Suppressor macrophage treated with lipopolysaccharide for 4 hours (primary cell): ENCODE measurements around the gene CTPS1.
A peak's percentile ranks its signal among the peaks of the same experiment; 100 is the strongest.

ENCODE experiments used
- DNase-seq: peaks from one replicate; pipeline ENCODE4 v3.0.0-alpha.2; 2020

Gene CTPS1

GRCh38 chr1:40969445-40969844 lies 10.1 kb upstream of the CTPS1 start:
- DNase-seq, result no peak

- DNase-seq, result peak; percentile 63
These were observed 7.5 kb upstream of the CTPS1 start for GRCh38 chr1:40971966-40972365.

- DNase-seq, result no peak
These were observed 5.6 kb upstream of the CTPS1 start for GRCh38 chr1:40973912-40974311.

- no peak for DNase-seq
These were observed 4.6 kb upstream of the CTPS1 start for GRCh38 chr1:40974945-40975344.

GRCh38 chr1:40976952-40977690 lies 2.4 kb upstream of the CTPS1 start:
- no peak for DNase-seq

GRCh38 chr1:40977716-40978115 lies 1.8 kb upstream of the CTPS1 start:
- no peak for DNase-seq

GRCh38 chr1:40978886-40979240 lies 633 bp upstream of the CTPS1 start:
- DNase-seq, result no peak

GRCh38 chr1:40980068-40980452 lies 564 bp downstream of the CTPS1 start:
- peak; percentile 25 for DNase-seq

- no peak for DNase-seq
These were observed 1.1 kb downstream of the CTPS1 start for GRCh38 chr1:40980453-40981121.

- no peak for DNase-seq
These were observed 2.4 kb downstream of the CTPS1 start for GRCh38 chr1:40981691-40982448.

GRCh38 chr1:40982721-40983120 lies 3.2 kb downstream of the CTPS1 start:
- no peak for DNase-seq

- no peak for DNase-seq
These were observed 3.8 kb downstream of the CTPS1 start for GRCh38 chr1:40983286-40983685.

- DNase-seq, result no peak
These were observed 4.6 kb downstream of the CTPS1 start for GRCh38 chr1:40984066-40984465.

GRCh38 chr1:40984531-40984930 lies 5.0 kb downstream of the CTPS1 start:
- DNase-seq, result no peak

- DNase-seq, result no peak
These were observed 5.7 kb downstream of the CTPS1 start for GRCh38 chr1:40985161-40985560.

- no peak for DNase-seq
These were observed 6.4 kb downstream of the CTPS1 start for GRCh38 chr1:40985875-40986274.

- DNase-seq, result no peak
These were observed 6.9 kb downstream of the CTPS1 start for GRCh38 chr1:40986328-40986783.

GRCh38 chr1:40986956-40987355 lies 7.5 kb downstream of the CTPS1 start:
- DNase-seq, result no peak

GRCh38 chr1:40987439-40988276 lies 8.2 kb downstream of the CTPS1 start:
- DNase-seq, result no peak

- DNase-seq, result no peak
These were observed 8.8 kb downstream of the CTPS1 start for GRCh38 chr1:40988280-40988679.

GRCh38 chr1:40989066-40989465 lies 9.6 kb downstream of the CTPS1 start:
- DNase-seq, result no peak

- DNase-seq, result no peak
These were observed 17.6 kb downstream of the CTPS1 start for GRCh38 chr1:40997096-40997495.

GRCh38 chr1:40998668-40999067 lies 19.2 kb downstream of the CTPS1 start:
- DNase-seq, result no peak
